Muscle of leg (tissue), 11 donors: ENCODE measurements around the gene SYT8. TPM values are rescaled to one million over a fixed set of nuclear protein-coding genes. Genes with fewer than 3 reads are reported as not detected.
A peak's percentile ranks its signal among the peaks of the same experiment; 100 is the strongest.
"Not testable (repeated sequence)": the region's sequence is repeated elsewhere in the genome, so short reads cannot be mapped to it uniquely, and the experiment has no call there.

ENCODE experiments used
- DNase-seq: peaks from one replicate; pipeline ENCODE4 v3.0.0; 2013
- H3K27ac ChIP-seq: one replicate; pipeline ENCODE4 v1.5.1; 2013; ENCODE audit warnings: mild to moderate bottlenecking, low read length, control low read depth
- H3K27me3 ChIP-seq: one replicate; pipeline ENCODE4 v1.6.1; 2013; ENCODE audit warnings: low read length; ENCODE audit not compliant: control insufficient read depth, insufficient read depth
- H3K36me3 ChIP-seq: one replicate; pipeline ENCODE4 v1.6.1; 2013; ENCODE audit warnings: low read length; ENCODE audit not compliant: control insufficient read depth, insufficient read depth
- H3K4me1 ChIP-seq: one replicate; pipeline ENCODE4 v1.6.1; 2013; ENCODE audit warnings: low read length; ENCODE audit not compliant: control insufficient read depth, insufficient read depth
- H3K4me3 ChIP-seq: one replicate; pipeline ENCODE4 v1.5.1; 2013; ENCODE audit warnings: low read length, control low read depth
- H3K9me3 ChIP-seq: replicated peaks from 2 replicates; pipeline ENCODE4 v1.6.1; 2013; ENCODE audit warnings: low read depth, low read length; ENCODE audit not compliant: control insufficient read depth
- WGBS: methylation state at CpG from one replicate; pipeline ENCODE4 v1.1.5; 2013; ENCODE audit warnings: missing lambda C conversion rate; ENCODE audit not compliant: insufficient coverage; 5-methylcytosine and 5-hydroxymethylcytosine counted together
- polyA plus RNA-seq, 8 donors: library from polyadenylated mRNA; unstranded; fragments of 120-200 nt; gene quantifications; one replicate each; pipeline versions ENCODE4 v1.2.1 to v1.2.3, GENCODE V29; 2013; ENCODE audit warnings: inconsistent platforms in 1 of 8, low replicate concordance in 1 of 8; ENCODE audit not compliant: insufficient read length in 8 of 8, insufficient read depth in 1 of 8
- total RNA-seq: library from RNA; stranded (reverse); fragments of 120-200 nt; gene quantifications from one replicate; pipeline ENCODE4 v1.2.4, GENCODE V29; 2013

Gene SYT8
- total and polyA plus RNA-seq, 9 donors = 0.27 to 1.7 (median 0.76) TPM

GRCh38 chr11:1868056-1868635, 33.4 kb downstream of the SYT8 start:
- no peaks in the 10 kb centered on the region for H3K27me3 ChIP-seq
- H3K9me3 ChIP-seq = no peaks in the 10 kb centered on the region
- H3K36me3 ChIP-seq = no peaks in the 10 kb centered on the region
- no peak overlapping the region for H3K27ac ChIP-seq
- no peak for DNase-seq
- peak overlapping the region; percentile 34 for H3K4me3 ChIP-seq
- WGBS = 80% methylated on average over 10 of the region's 14 CpGs
- peaks cover 71% of the 10 kb centered on the region for H3K4me1 ChIP-seq

- H3K27ac ChIP-seq = no peak overlapping the region
- WGBS = 73% methylated on average over 25 of the region's 25 CpGs
- peak overlapping the region; percentile 34 for H3K4me3 ChIP-seq
- no peaks in the 10 kb centered on the region for H3K9me3 ChIP-seq
- no peaks in the 10 kb centered on the region for H3K27me3 ChIP-seq
- peak; percentile 52 for DNase-seq
- H3K36me3 ChIP-seq = no peaks in the 10 kb centered on the region
- peaks cover 70% of the 10 kb centered on the region for H3K4me1 ChIP-seq
Measured at GRCh38 chr11:1868636-1869291, 34.0 kb downstream of the SYT8 start.

GRCh38 chr11:1869427-1870325, 34.9 kb downstream of the SYT8 start:
- H3K36me3 ChIP-seq = no peaks in the 10 kb centered on the region
- peaks cover 66% of the 10 kb centered on the region for H3K4me1 ChIP-seq
- no peaks in the 10 kb centered on the region for H3K27me3 ChIP-seq
- peak overlapping the region; percentile 34 for H3K4me3 ChIP-seq
- no peak for DNase-seq
- 64% methylated on average over 30 of the region's 34 CpGs for WGBS
- H3K27ac ChIP-seq = no peak overlapping the region
- H3K9me3 ChIP-seq = no peaks in the 10 kb centered on the region

- Histone ChIP-seq H3K27ac (peak overlapping the region; percentile 35), H3K4me1 (peaks cover 66% of the 10 kb centered on the region), H3K4me3 (peak overlapping the region; percentile 34), H3K9me3 (no peaks in the 10 kb centered on the region), H3K36me3 (no peaks in the 10 kb centered on the region), H3K27me3 (no peaks in the 10 kb centered on the region)
- 74% methylated on average over 9 of the region's 12 CpGs for WGBS
- DNase-seq = no peak
Measured at GRCh38 chr11:1870326-1870696, 35.5 kb downstream of the SYT8 start.

- no peaks in the 10 kb centered on the region for H3K36me3 ChIP-seq
- peaks cover 71% of the 10 kb centered on the region for H3K4me1 ChIP-seq
- H3K4me3 ChIP-seq = peak overlapping the region; percentile 34
- no peaks in the 10 kb centered on the region for H3K27me3 ChIP-seq
- peak overlapping the region; percentile 42 for H3K27ac ChIP-seq
- no peaks in the 10 kb centered on the region for H3K9me3 ChIP-seq
- 39% methylated on average over 50 of the region's 50 CpGs for WGBS
- DNase-seq = no peak
Measured at GRCh38 chr11:1870721-1871466, 36.1 kb downstream of the SYT8 start.

- Histone ChIP-seq H3K27me3 (no peaks in the 10 kb centered on the region), H3K36me3 (no peaks in the 10 kb centered on the region), H3K27ac (peak overlapping the region; percentile 42), H3K9me3 (no peaks in the 10 kb centered on the region), H3K4me3 (peak overlapping the region; percentile 34), H3K4me1 (peaks cover 76% of the 10 kb centered on the region)
- 88% methylated on average over 12 of the region's 15 CpGs for WGBS
- no peak for DNase-seq
Measured at GRCh38 chr11:1871531-1871930, 36.7 kb downstream of the SYT8 start.

- peaks cover 76% of the 10 kb centered on the region for H3K4me1 ChIP-seq
Measured at GRCh38 chr11:1872267-1872985, 37.6 kb downstream of the SYT8 start.

GRCh38 chr11:1873048-1873812, 38.4 kb downstream of the SYT8 start:
- no peaks in the 10 kb centered on the region for H3K27me3 ChIP-seq
- H3K4me3 ChIP-seq = no peak overlapping the region
- H3K9me3 ChIP-seq = no peaks in the 10 kb centered on the region
- no peaks in the 10 kb centered on the region for H3K36me3 ChIP-seq
- peak; percentile 87 for DNase-seq
- H3K4me1 ChIP-seq = peaks cover 77% of the 10 kb centered on the region
- WGBS = 13% methylated on average over 8 of the region's 11 CpGs
- H3K27ac ChIP-seq = peak overlapping the region; percentile 62

More at GRCh38 chr11:1872267-1872985, 37.6 kb downstream of the SYT8 start:
- peak overlapping the region; percentile 51 for H3K27ac ChIP-seq
- no peaks in the 10 kb centered on the region for H3K27me3 ChIP-seq
- no peaks in the 10 kb centered on the region for H3K36me3 ChIP-seq
- no peak for DNase-seq
- H3K4me3 ChIP-seq = no peak overlapping the region
- 83% methylated on average over 17 of the region's 25 CpGs for WGBS
- H3K9me3 ChIP-seq = no peaks in the 10 kb centered on the region

GRCh38 chr11:1873813-1874150, 39.0 kb downstream of the SYT8 start:
- H3K36me3 ChIP-seq, H3K9me3 ChIP-seq, DNase-seq, H3K4me3 ChIP-seq, H3K27me3 ChIP-seq: not testable (repeated sequence)
- peaks cover 77% of the 10 kb centered on the region for H3K4me1 ChIP-seq
- 83% methylated on average over 17 of the region's 17 CpGs for WGBS
- peak overlapping the region; percentile 62 for H3K27ac ChIP-seq
